ENCODE results near the gene PIGL.
"Not testable (repeated sequence)": the region's sequence is repeated elsewhere in the genome, so short reads cannot be mapped to it uniquely, and the experiment has no call there.

The PIGL gene

DNA sequence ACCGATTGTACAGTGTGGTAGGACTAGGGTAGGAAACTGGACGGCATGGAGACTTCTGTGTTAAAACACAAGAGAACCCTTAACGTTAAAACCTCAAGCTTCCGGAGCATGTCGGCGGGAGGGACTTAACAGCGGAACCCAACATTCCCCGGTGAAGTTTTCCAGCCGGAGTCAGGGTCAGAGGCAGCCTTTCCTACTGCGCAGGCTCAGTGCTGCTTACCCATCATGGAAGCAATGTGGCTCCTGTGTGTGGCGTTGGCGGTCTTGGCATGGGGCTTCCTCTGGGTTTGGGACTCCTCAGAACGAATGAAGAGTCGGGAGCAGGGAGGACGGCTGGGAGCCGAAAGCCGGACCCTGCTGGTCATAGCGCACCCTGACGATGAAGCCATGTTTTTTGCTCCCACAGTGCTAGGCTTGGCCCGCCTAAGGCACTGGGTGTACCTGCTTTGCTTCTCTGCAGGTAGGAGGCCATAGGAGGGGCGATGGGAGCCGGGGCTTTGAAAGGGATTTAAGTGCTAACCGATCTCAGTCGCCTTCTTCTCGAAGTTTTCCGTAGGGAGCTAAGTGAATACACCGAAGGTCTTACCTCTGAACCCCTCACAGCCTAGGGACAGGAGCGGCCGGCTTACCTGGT, at the start of gene PIGL:
PIGL (plus strand) TSS at position 209 of the 634 bp plus-strand sequence; CDS start at position 226, 17 bp downstream.
- H3K4me1 ChIP-seq (ENCODE audit: control insufficient read depth, insufficient read depth, low read length), result peaks cover 26% of the 10 kb centered on the region
- H3K9me3 ChIP-seq (ENCODE audit: control insufficient read depth, low read length), result no peaks in the 10 kb centered on the region
- peak within 1 kb of the TSS; percentile 97 for H3K9ac ChIP-seq (ENCODE audit: low read length)

DNA sequence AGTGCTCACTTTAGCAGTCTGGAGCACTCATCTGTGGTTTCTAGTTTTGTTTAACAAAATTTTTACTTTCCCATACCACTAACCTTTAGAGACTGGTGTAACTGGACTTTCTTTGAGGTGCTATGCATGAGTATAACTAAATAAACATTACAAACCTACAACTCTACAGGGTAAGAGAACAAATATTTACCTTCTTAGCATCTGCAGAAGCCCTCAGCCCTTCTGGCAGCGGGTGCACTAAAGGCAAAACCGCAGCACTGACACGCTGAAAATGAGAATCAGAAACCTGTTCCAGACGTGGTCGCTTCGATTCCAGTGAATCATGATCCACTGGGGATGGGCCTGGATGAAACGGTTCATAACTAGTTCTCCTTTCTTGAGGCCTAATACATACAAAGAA, 45.4 kb upstream of the PIGL start:
- Histone ChIP-seq H3K27me3 (ENCODE audit: control insufficient read depth, insufficient read depth, low read length) (no peaks in the 10 kb centered on the region), H3K4me1 (ENCODE audit: control insufficient read depth, insufficient read depth, low read length) (peaks cover 10% of the 10 kb centered on the region), H3K4me3 (ENCODE audit: low read length) (no peak overlapping the region), H3K9me3 (ENCODE audit: control insufficient read depth, low read length) (no peaks in the 10 kb centered on the region), H3K36me3 (ENCODE audit: control insufficient read depth, insufficient read depth, low read length) (no peaks in the 10 kb centered on the region), H3K9ac (ENCODE audit: low read length) (no peak overlapping the region)

More for the DNA sequence above, at the start of gene PIGL:
- Histone ChIP-seq H3K36me3 (ENCODE audit: control insufficient read depth, insufficient read depth, low read length) (no peaks in the 10 kb centered on the region), H3K27me3 (ENCODE audit: control insufficient read depth, insufficient read depth, low read length) (no peaks in the 10 kb centered on the region), H3K4me3 (ENCODE audit: low read length) (peak within 1 kb of the TSS; percentile 99)

DNA sequence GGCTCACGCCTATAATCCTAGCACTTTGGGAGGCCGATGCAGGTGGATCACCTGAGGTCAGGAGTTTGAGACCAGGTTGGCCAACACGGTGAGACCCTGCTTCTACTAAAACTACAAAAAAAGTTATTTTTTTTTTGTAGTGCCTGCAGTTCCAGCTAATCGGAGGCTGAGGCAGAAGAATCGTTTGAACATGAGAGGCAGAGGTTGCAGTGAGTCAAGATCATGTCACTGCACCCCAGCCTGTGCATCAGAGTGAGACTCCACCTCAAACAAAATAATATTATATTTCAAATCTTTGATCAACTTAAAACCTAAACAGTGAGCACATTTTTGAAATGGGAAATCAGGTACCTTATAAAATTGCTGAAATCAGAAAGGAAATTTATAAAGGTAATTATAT, 38.2 kb upstream of the PIGL start:
- H3K4me1 ChIP-seq (ENCODE audit: control insufficient read depth, insufficient read depth, low read length), result no peaks in the 10 kb centered on the region
- no peaks in the 10 kb centered on the region for H3K27me3 ChIP-seq (ENCODE audit: control insufficient read depth, insufficient read depth, low read length)
- H3K9me3 ChIP-seq (ENCODE audit: control insufficient read depth, low read length), result no peaks in the 10 kb centered on the region
- H3K36me3 ChIP-seq (ENCODE audit: control insufficient read depth, insufficient read depth, low read length), result no peaks in the 10 kb centered on the region
- H3K4me3 ChIP-seq (ENCODE audit: low read length), result no peak overlapping the region
- H3K9ac ChIP-seq (ENCODE audit: low read length), result no peak overlapping the region

DNA sequence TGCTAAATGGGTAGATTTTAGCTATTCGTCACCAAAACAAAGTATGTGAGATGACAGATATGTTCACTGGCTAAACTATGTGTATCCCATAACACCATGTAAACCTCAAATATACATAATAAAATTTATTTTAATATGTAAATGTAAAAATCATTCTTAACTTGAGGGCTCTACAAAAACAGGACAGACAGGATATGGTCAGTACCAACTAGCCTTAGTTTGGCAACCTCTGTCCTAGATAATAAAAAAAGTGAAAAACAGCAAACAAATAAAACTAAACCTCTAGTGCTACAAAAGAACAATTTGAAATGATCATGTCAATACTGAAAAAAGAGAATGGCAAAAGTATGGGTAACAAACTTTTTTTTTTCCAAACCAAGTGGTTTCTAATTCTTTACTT, 35.4 kb upstream of the PIGL start:
- H3K9me3 ChIP-seq (ENCODE audit: control insufficient read depth, low read length), result no peaks in the 10 kb centered on the region
- no peaks in the 10 kb centered on the region for H3K27me3 ChIP-seq (ENCODE audit: control insufficient read depth, insufficient read depth, low read length)
- H3K36me3 ChIP-seq (ENCODE audit: control insufficient read depth, insufficient read depth, low read length), result peaks cover 3% of the 10 kb centered on the region
- no peak overlapping the region for H3K9ac ChIP-seq (ENCODE audit: low read length)
- no peak overlapping the region for H3K4me3 ChIP-seq (ENCODE audit: low read length)
- no peaks in the 10 kb centered on the region for H3K4me1 ChIP-seq (ENCODE audit: control insufficient read depth, insufficient read depth, low read length)

DNA sequence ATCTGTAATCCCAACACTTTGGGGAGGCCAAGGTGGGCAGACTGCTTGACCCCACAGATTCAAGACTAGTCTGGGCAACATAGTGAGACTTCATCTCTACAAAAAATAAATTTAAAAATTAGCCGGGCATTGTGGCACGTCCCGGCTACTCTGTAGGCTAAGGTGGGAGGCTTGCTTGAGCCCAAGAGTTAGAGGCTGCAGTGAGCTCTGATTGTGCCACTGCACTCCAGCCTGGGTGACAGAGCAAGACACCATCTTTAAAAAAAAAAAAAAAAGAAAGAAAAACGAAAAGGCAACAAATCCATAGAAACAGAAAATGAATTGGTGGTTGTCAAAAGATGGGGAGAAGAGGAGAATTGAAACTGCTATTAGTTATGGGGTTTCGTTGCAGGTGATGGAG, 29.4 kb upstream of the PIGL start:
- no peak overlapping the region for H3K9ac ChIP-seq (ENCODE audit: low read length)
- no peaks in the 10 kb centered on the region for H3K9me3 ChIP-seq (ENCODE audit: control insufficient read depth, low read length)
- peaks cover 3% of the 10 kb centered on the region for H3K4me1 ChIP-seq (ENCODE audit: control insufficient read depth, insufficient read depth, low read length)
- peaks cover 3% of the 10 kb centered on the region for H3K36me3 ChIP-seq (ENCODE audit: control insufficient read depth, insufficient read depth, low read length)
- no peaks in the 10 kb centered on the region for H3K27me3 ChIP-seq (ENCODE audit: control insufficient read depth, insufficient read depth, low read length)
- no peak overlapping the region for H3K4me3 ChIP-seq (ENCODE audit: low read length)

DNA sequence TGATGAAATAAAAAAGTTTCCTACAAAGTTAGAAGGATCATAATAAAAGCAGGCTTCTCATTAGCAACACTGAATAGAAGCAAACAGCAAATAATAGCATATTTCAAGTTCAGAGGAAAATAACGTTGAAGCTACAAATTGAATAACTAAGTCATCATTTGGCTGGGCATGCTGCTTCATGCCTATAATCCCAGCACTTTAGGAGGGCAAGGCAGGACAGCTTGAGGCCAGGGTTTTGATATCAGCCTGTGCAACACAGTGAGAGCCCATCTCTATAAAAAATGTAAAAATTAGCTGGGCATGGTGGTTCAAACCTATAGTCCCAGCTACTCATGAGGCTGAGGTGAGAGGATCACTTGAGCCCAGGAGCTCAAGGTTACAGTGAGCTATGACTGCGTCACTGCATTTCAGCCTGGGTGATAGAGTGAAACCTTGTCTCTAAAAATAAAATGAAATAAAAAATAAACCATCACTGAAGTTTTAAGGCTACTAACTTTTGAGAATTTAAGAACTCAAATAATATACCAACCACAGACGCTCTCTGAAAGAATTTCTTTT, 27.1 kb upstream of the PIGL start:
- Histone ChIP-seq H3K4me3 (ENCODE audit: low read length) (no peak overlapping the region), H3K27me3 (ENCODE audit: control insufficient read depth, insufficient read depth, low read length) (no peaks in the 10 kb centered on the region), H3K4me1 (ENCODE audit: control insufficient read depth, insufficient read depth, low read length) (peaks cover 3% of the 10 kb centered on the region), H3K9me3 (ENCODE audit: control insufficient read depth, low read length) (no peaks in the 10 kb centered on the region), H3K9ac (ENCODE audit: low read length) (no peak overlapping the region), H3K36me3 (ENCODE audit: control insufficient read depth, insufficient read depth, low read length) (peaks cover 3% of the 10 kb centered on the region)

DNA sequence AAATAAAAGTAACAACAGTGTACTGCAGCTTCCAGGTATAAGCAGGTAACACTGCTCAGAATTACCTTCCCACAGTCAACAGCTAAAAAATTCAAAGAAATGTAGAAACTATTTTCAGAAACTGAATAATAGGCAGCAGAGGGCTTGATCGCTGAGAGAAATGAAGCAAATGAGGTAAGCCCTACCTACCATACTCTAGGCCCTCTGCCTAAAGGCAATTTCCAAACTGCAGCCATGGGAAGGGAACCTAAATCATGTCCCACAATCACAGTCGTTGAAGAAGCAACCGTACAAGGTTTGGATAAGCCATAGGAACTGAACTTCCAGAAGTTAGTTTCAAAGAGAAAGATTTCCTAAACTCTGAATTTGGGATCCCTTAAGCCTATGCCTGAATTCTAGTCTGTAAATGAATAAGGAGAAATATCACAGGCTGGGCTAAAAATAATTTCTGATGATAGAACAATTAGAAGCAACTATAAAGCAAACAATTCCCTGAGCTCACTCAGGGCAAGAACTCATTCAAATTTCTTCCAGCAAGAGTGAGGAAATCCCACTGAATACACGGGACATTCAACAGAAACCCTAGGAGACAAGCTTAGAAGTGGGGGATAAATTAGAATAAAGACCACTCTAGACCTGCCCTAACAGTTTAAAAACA, 26.2 kb upstream of the PIGL start:
- Histone ChIP-seq H3K9me3 (ENCODE audit: control insufficient read depth, low read length) (no peaks in the 10 kb centered on the region), H3K4me3 (ENCODE audit: low read length) (no peak overlapping the region), H3K36me3 (ENCODE audit: control insufficient read depth, insufficient read depth, low read length) (no peaks in the 10 kb centered on the region), H3K27me3 (ENCODE audit: control insufficient read depth, insufficient read depth, low read length) (no peaks in the 10 kb centered on the region), H3K9ac (ENCODE audit: low read length) (no peak overlapping the region), H3K4me1 (ENCODE audit: control insufficient read depth, insufficient read depth, low read length) (peaks cover 3% of the 10 kb centered on the region)

DNA sequence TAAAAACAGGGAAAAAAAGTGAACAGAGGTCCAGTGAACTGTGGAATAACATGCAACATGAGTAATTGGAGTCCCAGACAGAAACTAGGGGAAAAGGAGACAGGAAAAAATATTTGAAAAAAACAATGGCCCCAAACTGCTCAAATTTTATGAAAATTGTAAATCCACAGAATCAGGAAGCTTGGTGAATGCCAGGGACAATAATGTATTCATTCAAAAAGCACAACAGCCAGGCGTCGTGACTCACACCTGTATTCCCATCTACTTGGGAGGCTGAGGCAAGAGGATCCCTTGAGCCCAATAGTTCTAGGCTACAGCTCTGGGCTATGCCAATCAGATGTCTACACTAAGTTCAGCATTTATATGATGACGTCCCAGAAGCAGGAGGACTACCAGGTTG, 25.4 kb upstream of the PIGL start:
- Histone ChIP-seq H3K4me1 (ENCODE audit: control insufficient read depth, insufficient read depth, low read length) (peaks cover 3% of the 10 kb centered on the region), H3K9me3 (ENCODE audit: control insufficient read depth, low read length) (no peaks in the 10 kb centered on the region), H3K9ac (ENCODE audit: low read length) (no peak overlapping the region), H3K4me3 (ENCODE audit: low read length) (no peak overlapping the region), H3K27me3 (ENCODE audit: control insufficient read depth, insufficient read depth, low read length) (no peaks in the 10 kb centered on the region), H3K36me3 (ENCODE audit: control insufficient read depth, insufficient read depth, low read length) (no peaks in the 10 kb centered on the region)

DNA sequence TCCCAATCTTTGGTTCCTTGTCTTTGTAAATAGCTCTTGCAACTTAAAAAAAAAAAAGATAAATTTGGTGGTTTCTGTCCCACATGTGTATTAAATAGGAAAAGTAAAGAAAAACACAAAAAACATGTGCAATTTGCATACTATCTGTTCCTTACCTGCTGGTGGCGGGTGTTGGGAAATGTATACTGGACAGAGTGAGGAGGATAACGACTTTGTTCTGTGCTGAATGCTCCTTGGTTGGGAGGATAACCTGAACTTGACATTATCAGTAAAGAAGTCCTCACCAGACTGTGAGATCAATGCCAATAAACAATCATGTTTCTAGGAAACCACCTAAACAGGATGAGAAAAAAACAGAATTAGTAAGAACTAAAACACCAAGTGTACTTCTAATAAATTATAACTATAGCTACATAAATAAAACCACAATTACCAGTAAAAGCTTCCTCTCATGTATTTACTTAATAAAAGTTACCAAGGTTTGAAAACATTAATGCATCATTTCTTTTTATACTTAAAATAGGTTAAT, 22.6 kb upstream of the PIGL start:
- H3K4me3 ChIP-seq (ENCODE audit: low read length); H3K4me1 ChIP-seq (ENCODE audit: control insufficient read depth, insufficient read depth, low read length); H3K9ac ChIP-seq (ENCODE audit: low read length): not testable (repeated sequence)

DNA sequence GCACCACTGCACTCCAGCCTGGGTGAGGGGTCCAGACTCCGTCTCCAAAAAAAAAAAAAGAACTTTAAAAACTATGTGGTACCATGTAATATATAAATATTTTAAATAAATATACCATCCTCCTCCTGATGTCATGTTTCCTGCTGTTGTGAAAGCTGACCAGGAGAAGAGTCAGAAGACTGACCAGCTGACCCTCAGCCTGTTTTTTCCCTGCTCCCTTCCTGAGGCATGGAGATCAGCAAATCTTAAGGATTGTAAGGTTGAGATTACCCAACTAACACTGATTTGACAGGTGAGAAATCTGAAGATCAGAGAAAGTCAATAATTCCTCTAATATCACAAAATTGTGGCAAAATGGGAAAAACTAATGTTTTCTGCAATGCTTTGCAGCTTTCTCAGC, 19.7 kb upstream of the PIGL start:
- H3K36me3 ChIP-seq (ENCODE audit: control insufficient read depth, insufficient read depth, low read length), result no peaks in the 10 kb centered on the region
- H3K9ac ChIP-seq (ENCODE audit: low read length), result no peak overlapping the region
- H3K4me3 ChIP-seq (ENCODE audit: low read length), result no peak overlapping the region
- H3K27me3 ChIP-seq (ENCODE audit: control insufficient read depth, insufficient read depth, low read length), result no peaks in the 10 kb centered on the region
- peaks cover 17% of the 10 kb centered on the region for H3K4me1 ChIP-seq (ENCODE audit: control insufficient read depth, insufficient read depth, low read length)
- H3K9me3 ChIP-seq (ENCODE audit: control insufficient read depth, low read length), result no peaks in the 10 kb centered on the region

More for the DNA sequence above, 22.6 kb upstream of the PIGL start:
- H3K9me3 ChIP-seq (ENCODE audit: control insufficient read depth, low read length); H3K36me3 ChIP-seq (ENCODE audit: control insufficient read depth, insufficient read depth, low read length); H3K27me3 ChIP-seq (ENCODE audit: control insufficient read depth, insufficient read depth, low read length): not testable (repeated sequence)

DNA sequence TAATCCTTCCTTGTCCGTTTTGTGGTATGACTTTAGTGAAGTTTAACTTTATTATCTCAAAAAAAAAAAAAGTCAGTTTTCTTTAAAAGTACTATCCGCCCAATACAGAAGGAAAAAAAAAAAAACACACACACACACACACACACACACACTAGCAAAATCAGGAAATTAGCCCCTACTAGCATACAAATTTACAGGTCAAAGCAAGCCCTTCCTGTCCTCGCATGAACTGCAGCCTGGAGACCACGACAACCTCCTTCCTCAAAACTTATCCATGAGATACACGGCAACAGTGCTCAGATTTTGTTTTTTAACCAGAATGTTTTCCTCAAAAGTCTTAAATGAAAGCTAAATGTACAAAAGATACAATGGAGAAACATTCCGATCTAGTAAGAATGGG, 17.9 kb upstream of the PIGL start:
- peaks cover 21% of the 10 kb centered on the region for H3K4me1 ChIP-seq (ENCODE audit: control insufficient read depth, insufficient read depth, low read length)
- no peaks in the 10 kb centered on the region for H3K36me3 ChIP-seq (ENCODE audit: control insufficient read depth, insufficient read depth, low read length)
- H3K9me3 ChIP-seq (ENCODE audit: control insufficient read depth, low read length), result no peaks in the 10 kb centered on the region
- H3K9ac ChIP-seq (ENCODE audit: low read length), result no peak overlapping the region
- H3K27me3 ChIP-seq (ENCODE audit: control insufficient read depth, insufficient read depth, low read length), result no peaks in the 10 kb centered on the region
- no peak overlapping the region for H3K4me3 ChIP-seq (ENCODE audit: low read length)

DNA sequence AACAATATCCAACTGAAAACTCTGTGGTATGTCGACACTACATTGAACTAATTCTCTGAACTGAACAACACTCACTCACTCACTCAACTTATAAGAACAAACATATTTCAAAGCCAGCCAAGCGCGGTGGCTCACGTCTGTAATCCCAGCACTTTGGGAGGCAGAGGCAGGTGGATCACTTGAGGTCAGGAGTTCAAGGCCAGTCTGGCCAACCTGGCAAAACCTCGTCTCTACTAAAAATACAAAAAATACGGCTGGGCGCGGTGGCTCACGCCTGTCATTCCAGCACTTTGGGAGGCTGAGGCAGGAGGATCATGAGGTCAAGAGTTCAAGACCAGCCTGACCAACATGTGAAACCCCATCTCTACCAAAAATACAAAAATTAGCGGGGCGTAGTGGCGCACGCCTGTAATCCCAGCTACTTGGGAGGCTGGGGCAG, 15.3 kb upstream of the PIGL start:
- not testable (repeated sequence) for H3K36me3 ChIP-seq (ENCODE audit: control insufficient read depth, insufficient read depth, low read length); H3K9ac ChIP-seq (ENCODE audit: low read length); H3K27me3 ChIP-seq (ENCODE audit: control insufficient read depth, insufficient read depth, low read length); H3K9me3 ChIP-seq (ENCODE audit: control insufficient read depth, low read length); H3K4me3 ChIP-seq (ENCODE audit: low read length)
- peaks cover 36% of the 10 kb centered on the region for H3K4me1 ChIP-seq (ENCODE audit: control insufficient read depth, insufficient read depth, low read length)
